ENCODE measurements around the gene THADA.

DNA sequence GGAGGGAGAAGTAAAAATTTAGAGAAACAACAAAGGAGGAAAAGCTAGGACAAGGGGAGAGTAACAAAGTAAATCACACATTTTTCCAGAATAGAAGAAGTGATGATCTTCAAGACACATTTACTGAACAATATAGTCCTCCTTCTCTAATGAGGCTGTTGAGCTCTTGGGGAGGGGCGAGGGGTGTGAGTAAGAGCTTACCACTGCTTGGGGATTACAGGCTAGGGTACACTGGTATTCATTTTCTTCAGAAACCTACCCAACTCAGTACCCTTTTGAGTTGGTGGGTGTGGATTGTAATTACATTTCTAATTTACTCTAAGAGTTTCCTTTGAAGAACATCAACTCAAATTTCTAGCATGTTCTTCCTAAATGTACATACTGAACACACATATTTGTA, 211.7 kb downstream of the THADA start:
- TF ChIP-seq, protein P1, sequence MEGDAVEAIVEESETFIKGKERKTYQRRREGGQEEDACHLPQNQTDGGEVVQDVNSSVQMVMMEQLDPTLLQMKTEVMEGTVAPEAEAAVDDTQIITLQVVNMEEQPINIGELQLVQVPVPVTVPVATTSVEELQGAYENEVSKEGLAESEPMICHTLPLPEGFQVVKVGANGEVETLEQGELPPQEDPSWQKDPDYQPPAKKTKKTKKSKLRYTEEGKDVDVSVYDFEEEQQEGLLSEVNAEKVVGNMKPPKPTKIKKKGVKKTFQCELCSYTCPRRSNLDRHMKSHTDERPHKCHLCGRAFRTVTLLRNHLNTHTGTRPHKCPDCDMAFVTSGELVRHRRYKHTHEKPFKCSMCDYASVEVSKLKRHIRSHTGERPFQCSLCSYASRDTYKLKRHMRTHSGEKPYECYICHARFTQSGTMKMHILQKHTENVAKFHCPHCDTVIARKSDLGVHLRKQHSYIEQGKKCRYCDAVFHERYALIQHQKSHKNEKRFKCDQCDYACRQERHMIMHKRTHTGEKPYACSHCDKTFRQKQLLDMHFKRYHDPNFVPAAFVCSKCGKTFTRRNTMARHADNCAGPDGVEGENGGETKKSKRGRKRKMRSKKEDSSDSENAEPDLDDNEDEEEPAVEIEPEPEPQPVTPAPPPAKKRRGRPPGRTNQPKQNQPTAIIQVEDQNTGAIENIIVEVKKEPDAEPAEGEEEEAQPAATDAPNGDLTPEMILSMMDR (IDR thresholded peaks at IDR 0.05; ENCODE audit: low read depth, low read length) = no peak
- no peak for TF ChIP-seq EZH2phosphoT487 (IDR thresholded peaks at IDR 0.05; ENCODE audit: low read depth)
